ENCODE data around the gene ADIRF. TPM values are rescaled to one million over a fixed set of nuclear protein-coding genes. Genes with fewer than 3 reads are reported as not detected.

Gene ADIRF
- total and polyA plus RNA-seq, 9 of the 15 experiments (the other 6 are each of a cell fraction or from before 2014, with no cell fraction given) = 0.08 TPM; not detected in 8

- in situ Hi-C loops (cut with MboI) = no loop called here
- BruUV-seq (replicated peaks) = no TSS peak
Measured at GRCh38 chr10:86956195-86956847, 12.0 kb upstream of the ADIRF start.

More at GRCh38 chr10:86956195-86956847, 12.0 kb upstream of the ADIRF start:
- 72% methylated on average over 6 of the region's 7 CpGs for WGBS (ENCODE audit: insufficient coverage, low coverage, missing lambda C conversion rate)
- H3K9ac ChIP-seq (ENCODE audit: insufficient read depth in 1 of 2, low read depth in 2 of 2, low read length in 2 of 2) = peak overlapping the region in 1 of 2 experiments; percentile 90; a peak in 1 of 4 replicates
- DNase-seq (ENCODE audit: extremely low read depth in 1 of 4, low spot score in 3 of 4) (no peak), ATAC-seq (no peak), FAIRE-seq (no peak)
- H3K36me3 ChIP-seq (ENCODE audit: control insufficient read depth, insufficient read depth, low read length) = no peaks in the 10 kb centered on the region; the same call in 2 of the 3 replicates
- no peaks in the 10 kb centered on the region for H3K9me1 ChIP-seq (ENCODE audit: control insufficient read depth, insufficient read depth, low read length)
- peaks cover 68 to 74% of the 10 kb centered on the region in 2 experiments for H3K4me1 ChIP-seq (replicated peaks in 1 of 2; ENCODE audit: control insufficient read depth in 2 of 2, insufficient read depth in 2 of 2, low read length in 2 of 2)
- POLR2A ChIA-PET = interaction anchor here (1.2 kb wide), 1 partner anchor 21 kb away, joined by 3 read pairs; no protein-coding TSS in a partner anchor
- H3K9me3 ChIP-seq (replicated peaks; ENCODE audit: control insufficient read depth, insufficient read depth, low read depth, low read length) = 0 out of 2 replicates have a peak, but pooled peaks cover 3% of the 10 kb centered on the region
- no peaks in the 10 kb centered on the region for H4K20me1 ChIP-seq (replicated peaks; ENCODE audit: control insufficient read depth, insufficient read depth, low read length)
- no peak for TF ChIP-seq ZNF589 (CRISPR knock-in tag; IDR thresholded peaks at IDR 0.05; ENCODE audit: low read depth)
- TF ChIP-seq CEBPB (tag; IDR thresholded peaks at IDR 0.05) = no peak
- no peak for TF ChIP-seq HIVEP1 (CRISPR knock-in tag; IDR thresholded peaks at IDR 0.05)
- TF ChIP-seq BCOR (IDR thresholded peaks at IDR 0.05) = peak; percentile 52
- no peak for TF ChIP-seq SOX6 (IDR thresholded peaks at IDR 0.05)
- TF ChIP-seq NBN (IDR thresholded peaks at IDR 0.05; ENCODE audit: low read depth) = no peak
- TF ChIP-seq MECOM (CRISPR knock-in tag; IDR thresholded peaks at IDR 0.05) = no peak
- TF ChIP-seq PTBP1 (IDR thresholded peaks at IDR 0.05; ENCODE audit: low read depth, low read length) = no peak
- TF ChIP-seq KDM1A (IDR thresholded peaks at IDR 0.05) = peak in 1 of 2 experiments; percentile 22; a peak in 1 of 4 replicates
- TF ChIP-seq THRB (CRISPR knock-in tag; conservative IDR thresholded peaks at IDR 0.05) = no peak
- TF ChIP-seq RBM25 (IDR thresholded peaks at IDR 0.05; ENCODE audit: low read depth, low read length, severe bottlenecking) = peak; percentile 66
- no peak for TF ChIP-seq PHF20 (IDR thresholded peaks at IDR 0.05; ENCODE audit: partially characterized antibody)
- TF ChIP-seq ZFP36 (IDR thresholded peaks at IDR 0.05; ENCODE audit: low read depth, low read length, partially characterized antibody) = peak; percentile 75
- no peak for TF ChIP-seq TSHZ1 (CRISPR knock-in tag; IDR thresholded peaks at IDR 0.05)
- TF ChIP-seq CTBP1 (IDR thresholded peaks at IDR 0.05; ENCODE audit: borderline replicate concordance) = no peak
- no peak for TF ChIP-seq NUFIP1 (IDR thresholded peaks at IDR 0.05; ENCODE audit: partially characterized antibody)
- H3K27me3 ChIP-seq (ENCODE audit: control insufficient read depth in 2 of 2, insufficient read depth in 2 of 2, low read length in 2 of 2) = no peaks in the 10 kb centered on the region
- peaks cover 17% of the 10 kb centered on the region; the same call in 2 of the 3 replicates for H3K79me2 ChIP-seq (ENCODE audit: control insufficient read depth, insufficient read depth, low read length)
- H3K4me3 ChIP-seq = no peak overlapping the region
- intact Hi-C loops (cut with micrococcal nuclease) = no loop called here
- H3K27ac ChIP-seq (ENCODE audit: extremely low read depth, low read depth, low read length) = no peak overlapping the region
- H3K4me2 ChIP-seq (ENCODE audit: insufficient read depth, low read length) = no peak overlapping the region
- CTCF ChIA-PET (ENCODE audit: low intra/inter-chr PET ratio) = no interaction called here
- H2AFZ ChIP-seq (ENCODE audit: low read depth, low read length) = no peak overlapping the region

All from K562 (cell line).